ENCODE data around the gene GABRD.

The GABRD gene

DNA sequence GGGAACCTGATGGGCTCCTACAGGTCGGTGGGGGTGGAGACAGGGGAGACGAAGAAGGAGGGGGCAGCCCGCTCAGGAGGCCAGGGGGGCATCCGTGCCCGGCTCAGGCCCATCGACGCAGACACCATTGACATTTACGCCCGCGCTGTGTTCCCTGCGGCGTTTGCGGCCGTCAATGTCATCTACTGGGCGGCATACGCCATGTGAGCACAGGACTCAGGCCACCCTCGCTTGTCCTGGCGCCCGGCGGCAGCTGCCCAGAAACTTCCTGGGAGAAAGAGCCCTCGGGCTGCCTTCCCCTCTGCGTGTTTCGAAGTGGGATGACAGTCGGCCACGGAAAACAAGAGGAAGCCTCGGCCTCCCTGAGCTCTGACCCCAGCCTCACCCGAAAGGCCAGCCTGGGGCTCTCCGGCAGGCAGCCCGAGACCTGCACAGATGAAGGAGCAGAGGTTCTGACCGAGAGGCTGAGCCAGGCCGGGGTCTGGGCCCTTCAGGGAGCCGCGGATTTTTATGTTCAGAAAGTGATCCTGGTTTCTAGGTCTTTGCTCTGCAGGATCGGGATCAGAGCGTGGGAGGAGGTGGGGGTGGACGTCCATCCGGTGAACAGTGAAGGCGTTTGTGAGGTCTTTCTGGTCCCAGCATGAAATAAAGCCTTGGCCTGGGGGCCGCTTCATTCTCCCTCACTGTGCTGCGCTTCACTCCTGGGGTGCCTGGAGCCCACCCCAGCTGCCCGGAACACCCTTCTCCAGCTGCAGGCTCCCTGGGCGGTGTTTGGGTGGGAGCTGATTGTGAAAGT is 11.1 kb downstream of the GABRD start:
- Mint-ChIP-seq H3K36me3 (no peaks in the 10 kb centered on the region), H3K4me3 (no peak overlapping the region), H3K4me1 (no peaks in the 10 kb centered on the region), H3K27me3 (peaks cover 4 to 12% of the 10 kb centered on the region in 2 donors), H3K9me3 (no peaks in the 10 kb centered on the region), H3K27ac (no peak overlapping the region)
- ATAC-seq (replicated peaks) (no peak), DNase-seq (no peak)

DNA sequence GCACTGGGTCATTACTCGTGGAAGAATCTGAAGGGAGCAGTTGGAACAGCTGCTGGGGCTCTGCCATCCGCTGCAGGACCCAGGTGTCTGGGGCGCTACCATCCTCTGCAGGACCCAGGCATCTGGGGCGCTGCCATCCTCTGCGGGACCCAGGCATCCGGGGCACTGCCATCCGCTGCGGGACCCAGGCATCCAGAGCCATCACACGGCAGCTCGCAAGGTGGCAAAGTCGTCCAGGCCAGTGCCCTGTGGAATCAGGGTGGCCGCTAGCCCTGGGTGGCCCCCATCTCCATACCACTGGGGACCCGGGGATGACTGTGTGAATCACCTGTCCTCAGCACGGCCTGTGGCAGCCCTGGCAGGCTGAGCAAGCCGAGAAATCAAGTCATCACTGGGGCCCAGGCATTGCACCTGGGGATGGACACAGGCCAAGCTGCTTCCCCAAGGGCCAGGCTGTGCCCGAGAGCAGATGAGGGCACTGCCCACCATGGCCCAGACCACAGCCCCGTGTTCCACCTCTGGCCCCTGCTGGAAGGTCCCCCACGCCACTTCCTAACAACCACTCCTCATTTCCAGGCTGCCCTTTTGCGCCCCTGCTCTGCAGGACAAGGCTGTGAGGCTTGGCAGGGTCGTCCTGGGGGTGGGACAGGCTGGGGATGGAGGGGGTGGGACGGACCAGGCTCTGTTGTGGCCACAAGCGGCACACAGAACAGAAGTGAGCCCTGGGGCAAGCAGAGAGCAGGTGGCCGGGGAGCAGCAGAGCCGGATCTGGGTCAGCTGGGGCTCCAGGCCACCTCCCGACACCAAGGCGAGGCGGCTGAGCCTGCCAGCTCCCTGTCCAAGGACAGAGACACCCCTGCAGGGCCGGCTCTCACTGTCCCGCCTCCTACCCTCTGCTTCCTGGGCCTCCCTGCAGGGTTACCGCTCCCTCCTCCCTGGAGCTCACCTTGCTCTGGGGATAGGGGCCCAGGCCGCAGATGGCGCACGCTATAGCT is 12.7 kb downstream of the GABRD start:
- ATAC-seq (replicated peaks) (no peak), DNase-seq (no peak)
- no peaks in the 10 kb centered on the region for H3K4me1 Mint-ChIP-seq
- H3K9me3 Mint-ChIP-seq, result no peaks in the 10 kb centered on the region
- no peaks in the 10 kb centered on the region for H3K36me3 Mint-ChIP-seq
- H3K4me3 Mint-ChIP-seq, result no peak overlapping the region
- no peak overlapping the region for H3K27ac Mint-ChIP-seq
- peaks cover 4 to 12% of the 10 kb centered on the region in 2 donors for H3K27me3 Mint-ChIP-seq

DNA sequence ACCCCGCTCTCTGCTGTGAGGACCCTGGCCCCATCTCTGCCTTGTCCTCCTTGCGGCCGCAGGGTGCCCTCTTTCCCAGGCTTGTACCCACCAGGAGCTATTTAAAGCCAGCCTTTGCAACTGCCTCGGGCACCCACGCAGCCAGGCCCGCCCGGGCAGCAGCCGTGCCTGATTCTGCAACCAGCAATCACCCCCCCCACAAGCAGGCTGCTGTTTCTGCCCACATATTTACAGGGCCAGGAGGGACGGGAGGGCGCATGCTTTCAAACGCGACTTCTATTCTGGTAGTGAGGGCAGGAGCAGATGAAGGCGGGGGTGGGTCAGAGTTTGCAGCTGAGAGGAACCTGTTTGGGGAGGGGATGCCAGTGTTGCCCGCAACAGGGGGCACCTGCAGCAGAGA is 13.6 kb downstream of the GABRD start:
- Mint-ChIP-seq H3K4me3 (no peak overlapping the region), H3K27ac (no peak overlapping the region), H3K27me3 (peaks cover 4 to 12% of the 10 kb centered on the region in 2 donors), H3K4me1 (no peaks in the 10 kb centered on the region), H3K36me3 (no peaks in the 10 kb centered on the region), H3K9me3 (no peaks in the 10 kb centered on the region)
- no peak for ATAC-seq (replicated peaks)
- no peak for DNase-seq

DNA sequence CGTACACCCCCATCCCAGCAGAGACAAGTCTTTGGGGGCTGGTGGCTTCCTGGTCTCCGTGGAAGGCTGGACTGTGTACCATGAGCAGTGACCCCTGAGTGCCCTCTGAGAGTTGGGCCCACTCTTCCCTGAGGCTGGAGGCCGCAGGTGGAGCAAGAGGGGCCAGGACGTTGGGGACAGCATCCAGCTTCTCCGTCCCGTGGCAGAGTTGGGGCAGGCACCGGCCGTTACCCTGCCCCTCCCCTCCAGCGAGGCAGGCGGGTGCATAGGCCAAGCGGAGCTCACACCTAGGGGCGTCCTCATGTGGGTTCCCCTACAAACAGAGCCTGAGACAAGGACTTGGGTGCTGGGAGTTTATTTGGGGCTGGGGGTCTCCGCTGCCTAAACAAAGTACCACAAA is 14.0 kb downstream of the GABRD start:
- peaks cover 4 to 13% of the 10 kb centered on the region in 2 donors for H3K27me3 Mint-ChIP-seq
- no peak overlapping the region for H3K4me3 Mint-ChIP-seq
- DNase-seq (no peak), ATAC-seq (replicated peaks) (no peak)
- no peaks in the 10 kb centered on the region for H3K36me3 Mint-ChIP-seq
- H3K9me3 Mint-ChIP-seq, result no peaks in the 10 kb centered on the region
- H3K27ac Mint-ChIP-seq, result no peak overlapping the region
- no peaks in the 10 kb centered on the region for H3K4me1 Mint-ChIP-seq

DNA sequence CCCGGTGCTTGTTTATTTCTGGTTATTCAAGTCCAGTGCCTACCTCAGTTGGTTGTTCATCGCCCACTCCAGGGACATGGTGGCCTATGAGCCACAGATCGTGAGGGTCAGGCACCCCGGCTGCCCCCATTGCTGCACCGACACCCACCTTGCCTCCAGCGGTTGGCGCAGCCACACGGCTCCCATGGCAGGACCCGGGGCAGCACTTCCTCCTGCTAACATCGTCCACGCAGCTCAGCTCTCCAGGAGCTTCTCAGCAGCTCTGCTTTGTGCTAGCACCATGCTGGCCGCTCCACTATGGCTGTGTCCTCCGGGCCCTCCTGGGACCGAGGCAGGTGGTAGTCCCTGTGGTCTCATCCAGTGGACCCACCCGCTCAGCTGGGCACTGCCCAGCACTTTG is 17.1 kb downstream of the GABRD start:
- no peak for DNase-seq
- ATAC-seq (replicated peaks), result no peak
- Mint-ChIP-seq H3K9me3 (no peaks in the 10 kb centered on the region), H3K36me3 (no peaks in the 10 kb centered on the region), H3K27me3 (peaks cover 8 to 26% of the 10 kb centered on the region in 2 donors), H3K4me1 (no peaks in the 10 kb centered on the region), H3K4me3 (no peak overlapping the region), H3K27ac (no peak overlapping the region)

DNA sequence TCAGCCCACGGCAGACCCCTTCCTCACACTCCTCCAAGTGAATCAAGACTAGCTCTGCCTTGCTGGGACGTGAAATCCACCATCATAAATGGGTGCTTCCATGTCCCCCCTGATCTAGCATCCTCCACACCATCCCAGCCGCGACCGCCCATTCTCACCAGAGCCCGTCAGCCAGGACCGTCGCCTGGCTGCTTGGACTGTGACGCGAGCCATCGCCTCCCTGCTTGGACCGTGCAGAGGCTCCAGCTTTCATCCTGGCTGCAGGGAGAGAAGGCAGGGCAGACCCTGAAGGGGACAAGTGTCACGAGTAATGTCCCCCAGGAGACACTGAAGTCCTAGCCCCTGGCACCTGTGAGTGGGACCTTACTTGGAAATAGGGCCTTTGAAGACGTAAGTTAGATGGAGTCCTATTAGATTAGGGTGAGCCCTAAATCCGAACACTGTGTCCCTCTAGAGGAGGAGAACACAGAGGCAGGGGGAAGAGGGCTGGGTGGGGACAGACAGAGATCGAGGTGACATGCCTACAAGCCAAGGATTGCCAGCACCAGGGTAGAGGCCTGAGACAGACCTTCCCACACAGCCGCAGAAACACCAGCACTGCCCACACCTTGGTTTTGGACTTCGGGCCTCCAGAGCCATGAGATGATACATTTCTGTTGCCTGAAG is 18.3 kb downstream of the GABRD start:
- ATAC-seq (replicated peaks) (no peak), DNase-seq (no peak)
- Mint-ChIP-seq H3K27me3 (peaks cover 8 to 35% of the 10 kb centered on the region in 2 donors), H3K36me3 (no peaks in the 10 kb centered on the region), H3K27ac (no peak overlapping the region), H3K4me1 (no peaks in the 10 kb centered on the region), H3K9me3 (no peaks in the 10 kb centered on the region), H3K4me3 (no peak overlapping the region)

DNA sequence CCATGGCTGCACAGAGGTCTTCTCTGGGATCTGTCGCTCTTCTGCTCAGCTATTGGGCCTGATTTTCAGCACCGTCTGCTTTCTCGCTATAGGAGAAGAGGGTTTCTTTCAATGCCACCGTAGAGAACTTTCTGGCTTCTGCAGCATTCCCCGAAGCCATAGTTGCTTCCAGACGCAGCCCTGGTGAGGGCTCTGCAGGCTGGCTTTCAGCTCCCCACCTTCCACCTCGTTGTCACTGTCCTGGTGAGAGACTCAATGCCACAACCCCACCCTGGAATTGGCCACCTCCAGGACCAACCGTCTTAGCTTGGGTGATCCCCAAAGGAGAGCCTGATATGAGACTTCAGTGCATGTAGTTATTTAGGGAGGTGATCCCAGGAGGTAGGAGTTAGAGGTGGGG is 19.1 kb downstream of the GABRD start:
- no peaks in the 10 kb centered on the region for H3K4me1 Mint-ChIP-seq
- H3K4me3 Mint-ChIP-seq, result no peak overlapping the region
- peaks cover 8 to 29% of the 10 kb centered on the region in 2 donors for H3K27me3 Mint-ChIP-seq
- H3K36me3 Mint-ChIP-seq, result no peaks in the 10 kb centered on the region
- no peaks in the 10 kb centered on the region for H3K9me3 Mint-ChIP-seq
- no peak overlapping the region for H3K27ac Mint-ChIP-seq
- no peak for DNase-seq
- ATAC-seq (replicated peaks), result no peak

DNA sequence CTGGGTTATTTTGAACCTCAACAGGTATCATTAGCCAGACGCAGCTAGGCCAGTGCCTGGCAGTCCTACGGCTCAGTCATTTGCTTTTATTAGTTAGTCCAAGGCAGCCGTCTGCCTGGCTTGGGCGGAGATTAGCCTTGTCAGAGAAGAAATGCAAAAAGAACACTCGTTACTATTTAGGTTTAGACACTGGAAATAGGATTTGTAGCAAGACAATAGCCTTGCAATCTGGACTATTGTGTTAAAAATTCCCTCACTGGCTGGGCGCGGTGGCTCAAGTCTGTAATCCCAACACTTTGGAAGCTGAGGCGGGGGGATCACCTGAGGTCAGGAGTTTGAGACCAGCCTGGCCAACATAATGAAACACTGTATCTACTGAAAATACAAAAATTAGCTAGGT is 20.1 kb downstream of the GABRD start:
- no peak for ATAC-seq (replicated peaks)
- no peak for DNase-seq
- Mint-ChIP-seq H3K9me3 (no peaks in the 10 kb centered on the region), H3K27ac (no peak overlapping the region), H3K27me3 (peaks cover 10 to 30% of the 10 kb centered on the region in 2 donors), H3K36me3 (no peaks in the 10 kb centered on the region), H3K4me1 (peaks cover 0 to 4% of the 10 kb centered on the region in 2 donors), H3K4me3 (no peak overlapping the region)

DNA sequence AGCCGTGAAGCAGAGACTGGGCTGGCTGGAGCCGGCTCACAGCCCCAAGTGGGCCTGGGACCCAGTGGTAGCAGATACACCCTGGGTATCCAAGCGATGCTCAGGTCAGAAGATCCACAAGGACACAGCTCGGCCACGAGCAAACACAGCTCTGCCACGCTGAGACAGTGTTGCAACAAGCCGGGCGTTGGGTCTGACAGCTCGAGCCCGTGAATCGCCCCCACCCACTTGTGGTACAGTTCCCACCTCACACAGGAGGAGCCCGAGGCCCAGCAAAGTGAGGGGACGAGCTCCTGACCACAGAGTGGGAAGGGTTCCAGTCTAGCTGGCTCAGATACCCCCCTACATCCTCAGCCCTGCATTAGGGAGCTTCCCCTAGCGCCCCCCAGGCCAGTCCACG is 22.2 kb downstream of the GABRD start:
- Mint-ChIP-seq H3K4me3 (no peak overlapping the region), H3K9me3 (no peaks in the 10 kb centered on the region), H3K36me3 (no peaks in the 10 kb centered on the region), H3K27ac (no peak overlapping the region), H3K27me3 (peaks cover 24 to 46% of the 10 kb centered on the region in 2 donors), H3K4me1 (peaks cover 10 to 11% of the 10 kb centered on the region in 2 donors)
- ATAC-seq (replicated peaks), result no peak
- no peak for DNase-seq

DNA sequence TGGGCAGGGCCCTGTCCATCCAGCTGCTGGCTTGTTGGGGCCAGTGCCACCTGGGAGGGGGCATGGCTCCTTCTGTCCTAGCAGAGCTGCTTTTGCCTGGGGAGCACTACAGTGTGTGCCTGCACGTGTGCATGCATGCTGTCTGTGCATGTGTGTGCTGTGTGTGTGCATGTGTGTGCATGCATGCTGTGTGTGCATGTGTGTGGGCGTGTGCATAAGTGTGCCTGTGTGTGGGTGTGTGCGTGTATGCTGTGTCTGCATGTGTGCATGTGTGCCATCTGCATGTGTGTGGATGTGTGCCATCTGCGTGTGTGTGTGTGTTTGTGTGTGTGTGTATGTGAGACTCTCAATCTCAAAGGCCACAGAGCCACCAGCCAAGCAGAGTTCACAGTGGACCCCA is 22.7 kb downstream of the GABRD start:
- peaks cover 10 to 13% of the 10 kb centered on the region in 2 donors for H3K4me1 Mint-ChIP-seq
- no peak for DNase-seq
- H3K36me3 Mint-ChIP-seq, result no peaks in the 10 kb centered on the region
- no peaks in the 10 kb centered on the region for H3K9me3 Mint-ChIP-seq
- H3K4me3 Mint-ChIP-seq, result no peak overlapping the region
- ATAC-seq (replicated peaks), result no peak
- H3K27ac Mint-ChIP-seq, result no peak overlapping the region
- H3K27me3 Mint-ChIP-seq, result peaks cover 27 to 52% of the 10 kb centered on the region in 2 donors

DNA sequence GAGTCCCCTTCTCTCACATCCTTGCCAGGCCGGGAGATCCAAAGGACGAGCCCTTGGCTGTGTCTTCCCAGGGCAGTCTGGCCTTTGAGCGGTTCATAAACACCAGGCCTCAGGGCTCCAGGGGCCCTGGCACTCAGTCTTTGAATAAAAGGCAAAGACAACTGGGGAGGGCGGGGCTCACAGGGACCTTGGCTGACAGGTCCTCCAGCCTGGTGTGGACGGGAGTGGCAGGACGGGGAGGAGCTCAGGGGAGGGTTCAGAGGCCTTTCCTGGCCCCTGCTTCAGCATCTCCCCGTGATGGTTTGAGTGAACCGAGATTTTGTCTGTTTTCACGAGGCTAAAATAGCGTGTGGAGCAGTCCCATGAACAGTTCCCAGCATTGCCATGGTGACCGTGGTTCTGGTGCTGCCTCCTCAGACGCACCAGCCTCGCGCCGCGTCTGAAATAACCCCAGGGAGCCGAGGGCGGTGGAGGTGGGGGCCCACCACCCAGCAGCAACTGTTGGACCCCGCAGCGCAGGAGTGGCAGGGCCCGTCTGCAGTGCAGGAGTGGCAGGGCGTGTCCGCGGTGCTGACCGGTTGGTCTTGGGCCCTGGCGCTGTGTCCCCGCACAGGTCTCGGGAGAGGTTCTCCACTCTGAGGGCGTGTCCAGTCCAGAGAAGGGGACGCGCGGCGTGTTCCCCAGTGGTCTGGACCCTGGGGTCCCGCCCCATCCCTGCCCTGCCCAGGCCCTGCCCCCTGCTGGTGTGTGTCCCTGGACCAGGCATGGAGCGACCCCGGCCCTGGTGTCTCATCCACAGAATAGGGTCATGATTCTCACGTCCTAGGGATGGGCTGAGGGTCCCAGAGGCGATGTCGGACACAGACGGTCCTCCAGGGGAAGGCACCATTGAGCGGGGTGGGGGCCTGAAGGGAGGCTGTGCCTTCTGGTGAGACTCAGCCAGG is 24.0 kb downstream of the GABRD start:
- H3K4me3 Mint-ChIP-seq, result no peak overlapping the region
- H3K27ac Mint-ChIP-seq, result no peak overlapping the region
- H3K27me3 Mint-ChIP-seq, result peaks cover 29 to 62% of the 10 kb centered on the region in 2 donors
- no peaks in the 10 kb centered on the region for H3K9me3 Mint-ChIP-seq
- H3K4me1 Mint-ChIP-seq, result peaks cover 10 to 14% of the 10 kb centered on the region in 2 donors
- ATAC-seq (replicated peaks) (no peak), DNase-seq (no peak)
- peaks cover 0 to 1% of the 10 kb centered on the region in 2 donors for H3K36me3 Mint-ChIP-seq

DNA sequence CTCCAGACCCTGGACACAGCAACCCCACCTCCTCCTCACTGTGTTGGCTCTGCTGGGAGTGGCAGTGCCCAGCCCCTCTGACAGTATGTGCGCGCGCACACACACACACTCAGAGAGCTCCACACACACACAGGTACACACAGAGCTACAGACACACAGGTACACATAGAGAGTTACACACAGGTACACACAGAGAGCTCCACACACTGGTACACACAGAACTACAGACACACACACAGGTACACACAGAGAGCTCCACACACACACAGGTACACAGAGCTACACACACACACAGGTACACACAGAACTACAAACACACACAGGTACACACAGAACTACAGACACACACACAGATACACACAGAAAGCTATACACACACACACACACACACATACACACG is 24.7 kb downstream of the GABRD start:
- Mint-ChIP-seq H3K27ac (no peak overlapping the region), H3K9me3 (no peaks in the 10 kb centered on the region), H3K4me3 (peak overlapping the region; percentile 0 to 49), H3K27me3 (peaks cover 37 to 62% of the 10 kb centered on the region in 2 donors), H3K4me1 (peaks cover 16 to 18% of the 10 kb centered on the region in 2 donors), H3K36me3 (peaks cover 0 to 5% of the 10 kb centered on the region in 2 donors)
- ATAC-seq (replicated peaks), result no peak
- no peak for DNase-seq

DNA sequence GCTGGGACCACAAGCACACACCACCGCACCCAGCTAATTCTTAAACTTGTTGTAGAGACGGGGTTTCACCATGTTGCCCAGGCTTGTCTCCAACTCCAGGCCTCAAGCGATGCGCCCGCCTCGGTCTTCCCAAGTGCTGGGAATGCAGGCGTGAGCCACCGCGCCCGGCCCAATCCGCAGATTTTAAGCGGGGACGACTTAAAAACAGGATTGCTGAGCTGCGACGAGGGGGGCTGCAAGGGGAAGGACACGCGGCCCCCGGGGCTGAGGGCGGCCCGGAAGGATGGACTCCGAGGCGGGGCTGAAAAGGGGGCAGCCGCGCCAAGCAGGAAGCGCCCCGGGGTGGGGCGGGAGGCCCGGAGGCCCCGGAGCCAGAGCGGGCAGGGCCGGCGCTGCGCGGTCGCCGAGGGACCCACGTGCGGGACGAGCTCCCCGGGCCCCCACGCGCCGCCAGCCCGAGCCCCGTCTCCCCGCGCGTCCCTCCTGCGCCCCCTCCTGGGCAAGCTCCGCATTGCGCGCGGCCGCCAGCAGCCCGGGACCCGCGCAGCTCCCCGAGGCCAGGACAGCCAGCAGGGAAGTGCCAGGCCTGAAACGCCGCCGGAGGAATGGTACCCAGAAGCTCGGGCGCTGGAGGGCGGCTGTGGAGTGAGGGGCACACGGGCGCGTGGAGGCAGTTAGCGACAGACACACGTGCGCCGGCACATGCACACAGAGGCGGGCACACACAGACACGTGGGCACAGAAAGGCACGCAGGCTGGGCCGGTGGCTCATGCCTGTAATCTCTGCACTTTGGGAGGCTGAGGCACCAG is 25.6 kb downstream of the GABRD start:
- peaks cover 40 to 59% of the 10 kb centered on the region in 2 donors for H3K27me3 Mint-ChIP-seq
- H3K4me1 Mint-ChIP-seq, result peaks cover 24% of the 10 kb centered on the region in 2 donors
- no peaks in the 10 kb centered on the region for H3K9me3 Mint-ChIP-seq
- peak overlapping the region; percentile 56 to 59 for H3K4me3 Mint-ChIP-seq
- DNase-seq (peak; percentile 69), ATAC-seq (replicated peaks) (peak; percentile 78 to 83)
- peaks cover 0 to 5% of the 10 kb centered on the region in 2 donors for H3K36me3 Mint-ChIP-seq
- H3K27ac Mint-ChIP-seq, result no peak overlapping the region

Measured in stimulated activated naive B cell treated with anti-CD40 and anti-IgM and Interleukin-4, amounts not matched to agents 10 μg/mL and 1 μg/mL and 100 μg/mL, for 72 hours (primary cell).